GM12872 (cell line): Measurements from ENCODE around the gene S1PR3.

ENCODE experiments used
- CTCF ChIP-seq: IDR thresholded peaks from 3 replicates; pipeline ENCODE4 v1.5.1; 2011; ENCODE audit warnings: low read depth, mild to moderate bottlenecking, low read length, moderate library complexity; ENCODE audit not compliant: insufficient read depth

The S1PR3 gene

GRCh38 chr9:88950341-88951154, 40.7 kb upstream of the S1PR3 start:
- TF ChIP-seq CTCF, result no peak

- no peak for TF ChIP-seq CTCF
These were observed 40.1 kb upstream of the S1PR3 start for GRCh38 chr9:88951155-88951542.

- TF ChIP-seq CTCF, result no peak
These were observed 39.1 kb upstream of the S1PR3 start for GRCh38 chr9:88952086-88952615.

- no peak for TF ChIP-seq CTCF
These were observed 38.3 kb upstream of the S1PR3 start for GRCh38 chr9:88952976-88953375.

- TF ChIP-seq CTCF, result no peak
These were observed 37.8 kb upstream of the S1PR3 start for GRCh38 chr9:88953381-88954029.

GRCh38 chr9:88954066-88954465, 37.2 kb upstream of the S1PR3 start:
- TF ChIP-seq CTCF, result no peak

- TF ChIP-seq CTCF, result no peak
These were observed 33.7 kb upstream of the S1PR3 start for GRCh38 chr9:88957526-88957925.
